Breast epithelium (tissue), 3 donors: ENCODE measurements around the gene BTBD6.

Experiments used
- POLR2A ChIP-seq: fragments of 450-650 bp; IDR thresholded peaks from one replicate; pipeline ENCODE4 v1.6.1; 2016; ENCODE audit warnings: antibody characterized with exemption, mild to moderate bottlenecking, moderate library complexity
- TF ChIP-seq, protein P1 (sequence below), 3 donors: fragments of 450-650 bp; IDR thresholded peaks; one replicate each; pipeline ENCODE4 v1.5.1; 2016 to 2017; ENCODE audit warnings: antibody characterized with exemption in 3 of 3, mild to moderate bottlenecking in 3 of 3, moderate library complexity in 3 of 3

GRCh38 chr14:105221598-105222178, 26.6 kb upstream of the BTBD6 start:
- no peak for TF ChIP-seq POLR2A
- TF ChIP-seq, protein P1, sequence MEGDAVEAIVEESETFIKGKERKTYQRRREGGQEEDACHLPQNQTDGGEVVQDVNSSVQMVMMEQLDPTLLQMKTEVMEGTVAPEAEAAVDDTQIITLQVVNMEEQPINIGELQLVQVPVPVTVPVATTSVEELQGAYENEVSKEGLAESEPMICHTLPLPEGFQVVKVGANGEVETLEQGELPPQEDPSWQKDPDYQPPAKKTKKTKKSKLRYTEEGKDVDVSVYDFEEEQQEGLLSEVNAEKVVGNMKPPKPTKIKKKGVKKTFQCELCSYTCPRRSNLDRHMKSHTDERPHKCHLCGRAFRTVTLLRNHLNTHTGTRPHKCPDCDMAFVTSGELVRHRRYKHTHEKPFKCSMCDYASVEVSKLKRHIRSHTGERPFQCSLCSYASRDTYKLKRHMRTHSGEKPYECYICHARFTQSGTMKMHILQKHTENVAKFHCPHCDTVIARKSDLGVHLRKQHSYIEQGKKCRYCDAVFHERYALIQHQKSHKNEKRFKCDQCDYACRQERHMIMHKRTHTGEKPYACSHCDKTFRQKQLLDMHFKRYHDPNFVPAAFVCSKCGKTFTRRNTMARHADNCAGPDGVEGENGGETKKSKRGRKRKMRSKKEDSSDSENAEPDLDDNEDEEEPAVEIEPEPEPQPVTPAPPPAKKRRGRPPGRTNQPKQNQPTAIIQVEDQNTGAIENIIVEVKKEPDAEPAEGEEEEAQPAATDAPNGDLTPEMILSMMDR (IDR thresholded peaks at IDR 0.05), result no peak
